ENCODE data around the gene GSTT4.

GRCh38 chr22:24051568-24051967, 46.3 kb upstream of the GSTT4 start:
- TF ChIP-seq, protein P1, sequence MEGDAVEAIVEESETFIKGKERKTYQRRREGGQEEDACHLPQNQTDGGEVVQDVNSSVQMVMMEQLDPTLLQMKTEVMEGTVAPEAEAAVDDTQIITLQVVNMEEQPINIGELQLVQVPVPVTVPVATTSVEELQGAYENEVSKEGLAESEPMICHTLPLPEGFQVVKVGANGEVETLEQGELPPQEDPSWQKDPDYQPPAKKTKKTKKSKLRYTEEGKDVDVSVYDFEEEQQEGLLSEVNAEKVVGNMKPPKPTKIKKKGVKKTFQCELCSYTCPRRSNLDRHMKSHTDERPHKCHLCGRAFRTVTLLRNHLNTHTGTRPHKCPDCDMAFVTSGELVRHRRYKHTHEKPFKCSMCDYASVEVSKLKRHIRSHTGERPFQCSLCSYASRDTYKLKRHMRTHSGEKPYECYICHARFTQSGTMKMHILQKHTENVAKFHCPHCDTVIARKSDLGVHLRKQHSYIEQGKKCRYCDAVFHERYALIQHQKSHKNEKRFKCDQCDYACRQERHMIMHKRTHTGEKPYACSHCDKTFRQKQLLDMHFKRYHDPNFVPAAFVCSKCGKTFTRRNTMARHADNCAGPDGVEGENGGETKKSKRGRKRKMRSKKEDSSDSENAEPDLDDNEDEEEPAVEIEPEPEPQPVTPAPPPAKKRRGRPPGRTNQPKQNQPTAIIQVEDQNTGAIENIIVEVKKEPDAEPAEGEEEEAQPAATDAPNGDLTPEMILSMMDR (IDR thresholded peaks at IDR 0.05; ENCODE audit: borderline replicate concordance, extremely low read depth, low read length, poor library complexity, severe bottlenecking), result no peak
- TF ChIP-seq EZH2 (IDR thresholded peaks at IDR 0.05; ENCODE audit: borderline replicate concordance, low read depth, low read length, severe bottlenecking), result no peak
